Erythroblast (primary cell): ENCODE measurements around the gene SRSF5.
"Not testable (repeated sequence)": the region's sequence is repeated elsewhere in the genome, so short reads cannot be mapped to it uniquely, and the experiment has no call there.

Experiments
- DNase-seq, 2 experiments: peaks; one replicate each; lab custom pipeline; 2025; lab: John Stamatoyannopoulos, UW
- GATA1 ChIP-seq: IDR thresholded peaks from 2 replicates; pipeline ENCODE4 v1.6.1; 2011; ENCODE audit warnings: low read depth, mild to moderate bottlenecking, control low read depth, low read length, moderate library complexity
- POLR2A ChIP-seq: IDR thresholded peaks from 2 replicates; pipeline ENCODE4 v1.6.1; 2011; ENCODE audit warnings: mild to moderate bottlenecking, low read length

Gene SRSF5

DNA sequence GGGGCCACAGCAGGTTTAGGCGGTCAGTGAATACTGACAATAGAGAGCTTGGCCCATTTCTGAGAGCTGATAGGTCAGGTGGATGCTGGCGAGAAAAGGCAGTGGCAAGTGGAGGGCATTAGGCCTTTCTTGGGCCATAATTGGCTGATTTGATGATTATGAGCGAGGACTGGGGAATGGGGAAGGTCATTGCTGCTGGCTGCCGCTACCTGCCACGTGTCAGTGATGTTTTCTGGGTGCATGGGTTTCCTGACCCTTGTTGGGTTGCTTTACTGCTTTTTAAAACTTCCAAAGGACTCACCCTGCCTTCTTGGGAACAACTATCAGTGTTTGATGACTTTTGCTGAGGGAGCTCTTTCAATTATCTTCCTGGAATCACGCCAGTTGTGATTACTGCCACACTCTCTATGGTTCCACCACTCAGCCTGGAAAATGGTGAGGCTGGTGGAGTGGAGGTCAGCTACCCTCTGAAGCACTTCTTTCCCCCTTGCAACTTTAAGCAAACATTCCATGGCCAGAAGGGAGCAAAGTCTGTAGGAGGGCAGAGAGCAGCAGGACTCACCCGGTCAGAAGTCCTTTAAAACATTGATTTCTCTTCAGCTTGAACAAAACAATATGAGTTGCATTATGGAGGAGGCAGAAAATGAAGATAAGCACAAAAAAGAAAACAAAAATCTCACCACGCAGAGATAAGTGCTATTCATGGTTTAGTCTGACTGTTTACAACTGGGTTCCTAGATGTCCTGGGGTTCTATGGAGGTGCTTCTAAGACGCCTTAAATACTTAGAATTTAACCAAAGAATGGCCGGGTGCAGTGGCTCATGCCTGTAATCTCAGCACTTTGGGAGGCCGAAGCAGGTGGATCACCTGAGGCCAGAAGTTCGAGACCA, 42.2 kb downstream of the SRSF5 start:
- DNase-seq: no peak
- TF ChIP-seq GATA1 (no peak), POLR2A (no peak)

DNA sequence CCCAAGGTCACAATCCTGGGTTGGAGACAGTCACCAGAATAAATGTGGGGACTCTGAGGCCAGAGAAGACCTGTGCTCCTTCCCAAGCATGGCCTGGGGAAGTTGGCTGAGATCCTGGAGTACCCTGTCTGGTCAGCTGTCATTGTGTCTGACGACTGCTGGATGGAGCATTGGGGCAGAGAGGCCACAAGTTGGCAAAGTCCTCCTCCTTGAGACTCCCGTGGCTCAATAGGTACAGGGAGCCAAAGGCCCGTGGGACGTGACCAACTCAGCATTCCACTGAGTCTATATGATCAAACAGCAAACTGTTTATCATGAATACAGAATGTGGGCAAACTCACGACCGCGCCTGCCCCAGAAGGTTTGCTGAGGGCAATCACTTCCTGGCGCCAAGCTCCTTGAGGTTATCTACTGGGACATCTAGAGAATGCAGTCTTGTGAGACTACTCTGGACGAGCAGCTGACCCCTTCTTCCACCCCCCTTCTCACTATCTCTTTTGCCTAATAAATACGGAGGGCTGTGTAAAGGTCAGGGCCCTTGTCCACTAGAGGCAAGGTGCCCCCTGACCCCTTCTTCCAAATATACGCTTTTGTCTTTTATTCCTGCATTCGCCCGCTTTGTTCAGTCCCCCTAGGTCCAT, 44.4 kb downstream of the SRSF5 start:
- no peak for DNase-seq
- TF ChIP-seq POLR2A (no peak), GATA1 (no peak)

GRCh38 chr14:69811868-69812252, 44.9 kb downstream of the SRSF5 start:
- TF ChIP-seq GATA1: no peak
- no peak for TF ChIP-seq POLR2A
- no peak for DNase-seq

DNA sequence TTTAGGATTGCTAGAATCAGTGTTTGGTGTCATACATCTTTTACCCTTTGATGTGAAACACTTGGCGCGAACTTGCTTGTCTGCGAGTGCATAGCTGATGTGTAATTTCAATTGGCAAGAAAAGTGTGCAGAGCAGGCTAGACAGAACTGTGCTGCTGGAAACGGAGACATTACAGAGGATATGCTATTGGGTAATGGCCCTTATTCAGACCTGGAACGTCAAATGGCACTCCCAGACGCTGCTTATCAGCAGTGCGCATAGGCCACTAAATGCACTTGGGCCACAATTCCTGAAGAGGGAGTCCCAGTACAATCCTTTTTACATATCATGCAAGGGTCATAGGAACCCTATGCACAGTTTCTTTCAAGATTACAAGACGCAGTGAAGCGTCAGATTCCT, 45.8 kb downstream of the SRSF5 start:
- TF ChIP-seq POLR2A (no peak), GATA1 (no peak)

GRCh38 chr14:69813346-69813745, 46.4 kb downstream of the SRSF5 start:
- not testable (repeated sequence) for DNase-seq

More for the DNA sequence above, 45.8 kb downstream of the SRSF5 start:
- DNase-seq: peak; percentile 4 to 13

DNA sequence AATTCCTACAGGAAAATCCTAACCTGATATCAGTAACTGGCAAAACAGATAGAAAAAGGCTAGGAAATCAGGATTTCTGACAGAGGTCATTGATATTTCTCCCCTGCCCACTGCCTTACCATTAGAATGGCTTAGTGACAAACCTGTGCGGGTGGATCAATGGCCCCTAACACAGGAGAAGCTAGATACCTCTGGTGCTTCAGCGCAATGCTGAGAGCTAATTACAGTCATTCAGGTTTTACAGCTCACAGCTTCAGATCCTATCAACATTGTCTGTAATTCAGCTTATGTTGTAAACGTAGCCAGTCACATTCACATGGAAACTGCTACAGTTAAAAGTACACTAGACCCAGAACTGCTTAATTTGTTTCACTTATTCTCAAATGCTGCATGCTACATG, 47.5 kb downstream of the SRSF5 start:
- TF ChIP-seq POLR2A: no peak
- TF ChIP-seq GATA1: no peak
- DNase-seq: no peak

GRCh38 chr14:69815556-69815955, 48.6 kb downstream of the SRSF5 start:
- TF ChIP-seq GATA1 (no peak), POLR2A (no peak)
- no peak for DNase-seq

- DNase-seq: no peak
- no peak for TF ChIP-seq GATA1
- TF ChIP-seq POLR2A: no peak
These were observed 49.3 kb downstream of the SRSF5 start for GRCh38 chr14:69816216-69816615.

- DNase-seq: peak; percentile 58 to 79
- TF ChIP-seq GATA1 (no peak), POLR2A (no peak)
These were observed 51.8 kb downstream of the SRSF5 start for GRCh38 chr14:69818758-69819191.

- no peak for DNase-seq
- TF ChIP-seq POLR2A: no peak
- TF ChIP-seq GATA1: no peak
These were observed 52.7 kb downstream of the SRSF5 start for GRCh38 chr14:69819607-69820006.

- no peak for TF ChIP-seq GATA1
- TF ChIP-seq POLR2A: no peak
- DNase-seq: no peak
These were observed 54.0 kb downstream of the SRSF5 start for GRCh38 chr14:69820991-69821390.
